GM19328 (cell line): Measurements from ENCODE around the gene NR1H4.
A peak's percentile ranks its signal among the peaks of the same experiment; 100 is the strongest.
"Not testable (repeated sequence)": the region's sequence is repeated elsewhere in the genome, so short reads cannot be mapped to it uniquely, and the experiment has no call there.

ENCODE experiments used
- ATAC-seq: cut with Tn5 transposase; IDR thresholded peaks from one replicate; pipeline ENCODE4 v1.9.1; 2021; ENCODE audit warnings: mild to moderate bottlenecking, moderate library complexity; ENCODE audit not compliant: unreplicated experiment

The NR1H4 gene

DNA sequence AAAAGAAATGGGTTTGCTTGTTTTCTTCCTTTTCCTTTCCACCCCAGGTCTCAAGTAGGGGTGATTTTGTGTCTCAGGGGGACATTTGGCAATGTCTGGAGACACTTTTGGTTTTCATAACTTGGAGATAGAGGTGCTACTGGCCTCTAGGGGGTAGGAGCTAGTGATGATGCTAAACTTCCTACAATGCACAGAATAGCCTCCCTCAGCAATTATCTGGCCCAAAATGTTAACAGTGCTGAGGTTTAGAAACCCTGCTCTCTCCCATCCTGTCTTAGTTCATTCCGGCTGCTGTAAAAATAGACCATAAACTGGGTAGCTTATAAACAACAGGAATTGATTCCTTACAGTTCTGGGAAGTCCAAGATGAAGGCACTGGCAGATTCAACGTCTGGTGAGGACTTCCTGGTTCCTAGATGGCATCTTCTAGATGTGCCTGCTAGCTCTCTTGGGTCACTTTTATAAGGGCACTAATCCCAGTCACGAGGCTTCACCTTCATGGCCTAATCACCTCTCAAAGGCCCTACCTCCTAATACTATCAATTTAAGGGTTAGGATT is 92.4 kb downstream of the NR1H4 start:
- ATAC-seq: no peak

DNA sequence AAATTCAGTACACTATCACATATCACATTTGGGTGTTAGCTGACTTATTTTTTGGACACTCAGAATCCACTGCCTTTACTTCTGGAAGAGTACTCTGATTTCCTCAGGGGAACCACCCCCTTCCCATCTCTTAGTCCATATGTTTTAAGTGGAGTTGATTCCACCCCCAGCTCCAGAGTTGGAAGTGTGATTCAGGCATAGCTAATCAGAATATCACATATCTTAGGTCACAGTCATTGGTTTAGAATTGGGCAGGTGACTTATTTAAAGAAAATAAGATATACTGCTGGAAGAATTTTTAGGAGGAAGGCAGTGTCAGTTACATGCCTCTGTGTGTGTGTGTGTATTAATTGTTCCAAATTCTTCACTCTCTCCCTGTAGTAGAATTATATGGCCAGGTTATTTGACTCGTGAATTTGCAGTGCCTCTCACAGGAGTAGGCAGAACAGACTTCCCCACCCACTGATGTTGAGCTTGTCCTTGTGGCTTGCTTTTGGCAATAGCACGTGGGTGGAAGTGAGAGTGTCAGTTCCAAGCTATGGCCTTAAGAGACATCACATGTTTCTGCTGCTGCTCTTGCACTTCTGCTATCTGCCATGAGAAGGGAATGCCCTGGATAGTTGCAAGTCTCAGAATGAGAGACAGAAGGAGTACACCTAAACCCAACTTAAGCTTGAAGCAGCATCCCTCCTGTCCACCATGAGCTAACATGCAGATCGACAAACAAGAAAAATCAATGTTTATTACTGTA is 93.4 kb downstream of the NR1H4 start:
- ATAC-seq: peak; percentile 95

DNA sequence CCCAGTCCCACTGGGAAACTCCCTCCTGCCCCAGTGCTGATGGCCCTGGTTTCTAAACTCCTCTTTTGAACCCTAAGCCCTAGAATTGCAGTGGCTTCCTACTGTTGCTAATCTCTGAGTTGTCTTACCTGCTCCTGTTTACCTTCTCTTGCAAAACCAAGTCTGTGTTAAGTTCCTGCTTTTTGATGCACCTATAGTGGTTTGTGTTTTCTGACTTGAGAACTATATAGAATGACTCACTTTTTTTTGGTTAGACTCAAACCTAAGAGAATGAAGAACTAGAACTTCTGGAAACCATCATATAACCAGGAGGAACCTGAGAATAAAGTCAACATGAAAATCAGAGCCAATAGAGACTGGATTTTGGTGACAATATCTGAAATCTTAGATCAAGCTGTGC is 94.3 kb downstream of the NR1H4 start:
- ATAC-seq: peak; percentile 21

DNA sequence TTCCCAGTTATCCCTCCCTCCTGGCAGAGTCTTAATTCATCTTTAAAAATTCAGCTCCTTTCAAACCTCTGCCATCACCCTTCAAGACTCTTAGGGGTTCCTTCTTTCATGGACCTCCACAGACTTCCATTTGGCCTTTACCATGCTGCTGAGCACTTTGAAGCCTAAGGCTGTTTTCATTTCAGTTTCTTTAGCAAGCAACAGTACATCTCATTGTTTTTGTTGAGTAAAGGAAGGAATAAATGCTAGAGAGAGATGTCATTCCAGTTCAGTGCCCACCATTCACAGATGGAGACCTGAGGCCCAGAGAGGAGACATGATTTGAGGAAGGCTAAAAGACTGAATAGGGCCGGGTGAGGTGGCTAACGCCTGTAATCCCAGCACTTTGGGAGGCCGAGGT is 98.5 kb downstream of the NR1H4 start:
- ATAC-seq: no peak

DNA sequence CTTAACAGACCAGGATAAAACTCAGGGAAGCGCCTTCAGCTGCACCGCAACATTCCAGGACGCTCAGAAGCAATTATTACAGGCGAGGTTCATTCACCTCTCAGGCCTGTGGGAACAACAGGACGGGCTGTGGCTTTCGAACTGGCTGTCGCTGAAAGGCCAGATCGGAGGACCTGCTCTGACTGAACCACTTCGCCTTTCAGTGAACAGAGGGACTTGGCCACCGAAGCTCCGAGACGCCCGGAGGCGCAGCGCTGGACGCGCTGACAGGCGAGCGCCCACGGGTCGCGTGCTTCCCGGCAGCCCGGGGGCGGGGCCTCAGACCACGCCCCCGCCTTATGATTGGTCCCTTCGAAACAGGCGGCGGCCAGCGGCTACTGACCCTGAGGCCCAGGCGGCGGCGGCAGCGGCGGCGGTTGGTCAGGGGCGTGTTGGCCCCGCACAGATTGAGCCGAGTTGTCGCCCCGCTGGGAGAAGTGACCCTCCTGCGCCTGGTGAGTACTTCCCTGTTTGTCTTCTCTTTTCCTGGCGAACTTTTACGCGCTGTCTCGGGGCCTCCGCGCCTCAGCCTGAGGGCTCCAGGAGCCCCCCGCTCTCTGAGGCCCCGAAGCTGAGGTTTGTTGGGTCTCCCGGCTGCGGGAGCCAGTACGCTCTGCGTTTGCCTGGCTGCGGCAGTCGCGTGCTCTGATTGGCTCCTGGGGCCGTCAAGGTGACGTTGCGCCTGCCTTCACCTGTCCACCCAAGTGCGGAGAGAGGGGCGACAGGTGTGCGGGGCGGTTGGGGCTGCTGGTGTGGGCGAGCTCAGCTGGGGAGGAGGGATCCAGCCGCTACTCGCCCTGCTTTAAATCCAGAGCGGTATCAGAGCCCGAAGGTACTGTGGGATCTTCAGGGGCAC is 99.9 kb downstream of the NR1H4 start, which contains the start of gene GAS2L3:
GAS2L3 (plus strand) TSS at position 393 of the 895 bp plus-strand sequence. CDS start 21,221 bp downstream, outside the sequence.
- peak; percentile 98 for ATAC-seq

DNA sequence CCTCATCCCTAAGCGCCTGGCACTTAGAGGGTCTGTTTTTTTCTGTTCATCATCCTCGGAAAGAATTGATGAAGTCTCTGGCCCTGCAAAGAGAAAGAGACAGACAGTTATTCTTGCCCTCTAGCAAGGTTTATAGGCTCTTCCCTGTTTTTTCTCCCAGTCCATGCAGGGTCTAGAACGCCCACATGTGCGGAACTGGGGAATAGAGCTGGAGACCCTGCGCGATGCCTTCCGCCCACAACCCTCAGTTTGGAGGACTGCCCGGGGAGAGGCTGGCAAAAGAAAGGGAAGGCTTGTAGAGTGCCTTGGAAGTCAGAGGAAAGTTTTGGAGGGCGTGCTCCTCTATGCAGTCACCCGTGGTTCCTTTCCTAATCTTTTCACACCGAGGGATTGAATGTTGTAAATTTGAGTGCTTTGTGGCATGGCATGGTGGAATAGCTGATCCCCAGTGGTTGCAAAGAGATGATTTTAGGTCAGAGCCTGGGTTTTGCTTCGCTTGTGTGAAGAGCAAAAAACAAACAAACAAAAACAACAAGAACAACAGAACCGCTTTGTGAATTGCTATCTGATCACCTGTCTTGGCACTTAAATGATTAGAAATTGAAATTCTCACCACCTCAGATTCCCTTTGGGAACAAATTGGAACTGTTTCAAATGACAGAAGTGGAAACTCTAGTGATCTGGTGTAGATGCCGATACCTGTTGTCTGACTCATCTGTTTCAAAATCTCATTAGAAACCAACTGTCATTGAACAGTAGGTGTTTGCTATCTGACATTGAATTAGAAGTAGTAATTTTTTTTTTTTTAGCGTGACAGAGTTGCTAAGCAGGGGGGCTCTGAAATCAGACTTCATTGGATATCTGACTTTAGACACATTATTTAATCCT is 100.8 kb downstream of the NR1H4 start:
- no peak for ATAC-seq

DNA sequence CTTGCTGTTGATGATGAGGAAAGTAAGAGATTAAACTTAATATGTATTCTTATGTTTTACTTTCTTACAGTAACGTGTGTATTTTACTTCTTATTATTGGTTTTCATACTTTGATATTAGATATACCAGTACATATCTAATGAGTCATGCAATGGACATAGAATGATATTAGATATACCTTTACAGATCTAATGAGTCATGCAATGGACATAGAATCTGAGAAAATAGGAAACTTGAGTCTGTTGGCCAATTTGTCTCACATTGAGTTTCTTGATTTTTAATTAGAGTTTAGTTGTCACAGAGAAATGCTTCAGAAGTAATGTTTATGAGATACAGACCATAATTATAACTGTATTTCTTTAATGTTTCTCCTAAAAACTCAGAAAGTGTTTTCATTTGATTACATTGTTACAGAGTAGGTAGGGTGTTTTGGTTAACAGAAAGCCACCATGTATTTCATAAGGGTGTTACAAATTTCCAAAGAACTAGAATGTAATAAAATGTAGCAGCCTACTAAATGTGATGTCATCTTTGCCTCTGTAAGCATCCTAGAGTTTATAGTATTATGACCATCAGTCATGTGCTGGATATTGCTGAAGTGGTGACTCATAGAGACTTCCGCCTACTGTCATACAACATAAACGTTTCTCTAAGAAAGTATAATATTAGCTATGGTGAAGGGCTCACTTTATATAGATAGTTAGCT is 102.8 kb downstream of the NR1H4 start:
- no peak for ATAC-seq

DNA sequence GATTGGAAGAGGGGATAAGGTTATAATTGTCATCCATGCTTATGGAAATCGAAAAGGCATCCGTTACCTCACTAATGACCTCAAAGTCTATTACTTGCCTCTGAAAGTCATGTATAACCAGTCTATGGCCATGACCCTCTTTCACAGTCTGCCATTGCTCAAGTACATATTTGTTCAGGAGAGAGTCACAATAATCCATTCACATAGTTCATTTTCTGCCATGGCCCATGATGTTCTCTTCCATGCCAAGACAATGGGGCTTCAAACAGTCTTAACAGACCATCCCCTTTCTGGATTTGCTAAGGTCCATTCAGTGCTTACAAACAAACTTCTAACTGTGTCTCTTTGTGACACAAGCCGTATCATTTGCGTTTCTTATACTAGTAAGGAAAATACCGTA is 105.3 kb downstream of the NR1H4 start:
- ATAC-seq: no peak

DNA sequence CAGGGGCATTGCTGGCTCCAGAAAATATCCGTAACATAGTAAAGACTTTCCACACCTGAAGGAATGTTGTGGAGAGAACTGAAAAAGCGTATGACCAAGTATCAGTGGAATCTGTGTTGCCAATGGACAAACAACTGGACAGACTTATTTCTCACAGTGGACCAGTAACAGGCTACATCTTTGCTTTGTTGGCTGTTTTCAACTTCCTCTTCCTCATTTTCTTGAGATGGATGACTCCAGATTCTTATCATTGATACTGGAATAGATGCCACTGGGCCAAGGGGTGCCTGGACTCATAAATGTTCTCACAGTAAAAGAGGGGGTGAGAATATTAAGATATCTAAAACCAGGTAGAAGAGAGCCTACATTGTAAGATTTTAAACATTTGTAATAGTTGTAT is 106.2 kb downstream of the NR1H4 start:
- no peak for ATAC-seq

DNA sequence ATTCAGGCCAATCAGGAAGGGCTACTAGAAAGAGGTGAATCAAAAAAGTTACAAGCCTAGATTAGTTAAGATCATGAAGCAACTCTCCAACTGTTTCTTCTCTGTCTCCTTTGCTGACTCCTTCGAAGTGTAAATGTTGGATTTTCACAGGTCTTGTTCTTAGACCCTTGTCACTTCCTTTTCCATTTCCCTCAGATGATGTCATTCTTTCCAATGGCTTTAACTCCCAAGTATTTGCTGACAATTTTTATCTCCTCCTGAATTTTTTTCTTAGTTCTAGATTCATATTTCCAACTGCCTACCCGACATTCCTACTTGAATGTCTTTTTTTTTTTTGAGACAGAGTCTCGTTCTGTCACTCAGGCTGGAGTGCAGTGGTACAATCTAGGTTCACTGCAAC is 110.6 kb downstream of the NR1H4 start:
- no peak for ATAC-seq

DNA sequence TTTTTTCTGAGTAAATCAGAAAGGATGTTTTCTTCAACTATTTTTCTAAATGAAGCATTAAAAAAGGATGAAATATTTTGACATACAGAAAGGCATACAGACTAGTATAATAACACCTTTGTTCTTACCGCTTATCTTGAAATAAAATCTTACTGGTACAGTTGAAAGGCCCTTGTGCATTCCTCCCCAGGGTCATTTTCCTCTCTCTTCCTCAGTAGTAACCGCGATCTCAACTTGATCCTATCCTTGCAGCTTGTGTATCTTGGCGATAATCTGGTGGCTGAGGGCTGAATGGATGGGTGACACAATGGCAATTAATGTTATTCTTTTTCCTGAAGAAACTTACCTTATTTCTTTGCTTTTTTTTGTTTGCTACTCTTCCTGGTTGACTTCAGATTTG is 118.3 kb downstream of the NR1H4 start:
- ATAC-seq: no peak

DNA sequence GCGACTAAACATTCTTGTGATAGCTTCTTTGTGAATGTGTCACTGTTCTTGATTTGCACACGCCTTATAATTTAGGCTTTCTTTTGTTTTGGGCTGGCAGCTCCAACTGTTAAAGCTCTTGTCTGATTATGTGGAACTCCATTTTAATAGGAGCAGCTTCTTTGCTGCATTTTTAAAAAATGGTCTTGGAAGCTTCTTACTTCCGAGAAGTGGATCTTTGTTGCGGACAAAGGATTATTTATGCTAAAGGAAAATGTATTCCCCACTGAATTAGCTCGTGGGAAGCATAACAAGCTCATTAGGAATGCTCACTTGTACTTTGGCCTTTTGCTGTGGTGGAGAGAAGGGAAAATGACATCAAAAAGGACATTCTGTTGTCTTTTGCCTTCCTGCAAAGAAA is 119.8 kb downstream of the NR1H4 start:
- no peak for ATAC-seq

DNA sequence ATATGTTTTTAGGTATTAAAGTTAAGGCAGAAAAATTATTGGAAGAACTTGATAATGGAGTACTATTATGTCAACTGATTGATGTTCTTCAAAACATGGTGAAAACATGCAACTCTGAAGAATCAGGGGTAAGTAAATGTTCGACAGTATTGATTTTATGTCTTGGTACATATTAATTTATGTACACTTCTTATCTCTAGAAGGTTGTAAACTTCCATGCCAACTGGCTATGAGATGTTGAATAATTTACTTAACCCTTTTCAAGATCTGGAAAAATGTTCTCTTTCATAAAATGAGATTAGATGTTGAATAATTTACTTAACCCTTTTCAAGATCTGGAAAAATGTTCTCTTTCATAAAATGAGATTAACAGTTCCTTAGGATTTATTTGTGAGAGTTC is 128.0 kb downstream of the NR1H4 start:
- ATAC-seq: no peak

DNA sequence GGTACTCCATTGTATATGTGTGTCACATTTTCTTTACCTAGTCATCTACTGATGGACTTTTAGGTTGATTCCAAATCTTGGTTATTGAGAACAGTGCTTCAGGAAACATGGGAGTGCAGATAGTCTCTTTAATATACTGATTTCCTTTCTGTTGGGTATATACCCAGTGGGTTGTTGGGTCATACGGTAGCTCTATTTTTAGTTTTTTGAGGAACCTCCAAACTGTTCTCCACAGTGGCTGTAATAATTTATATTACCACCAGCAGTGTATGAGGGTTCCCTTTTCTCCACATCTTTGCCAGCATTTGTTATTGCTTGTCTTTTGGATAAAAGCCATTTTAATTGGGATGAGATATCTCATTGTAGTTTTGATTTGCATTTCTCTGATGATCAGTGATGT is 129.3 kb downstream of the NR1H4 start:
- ATAC-seq: not testable (repeated sequence)

DNA sequence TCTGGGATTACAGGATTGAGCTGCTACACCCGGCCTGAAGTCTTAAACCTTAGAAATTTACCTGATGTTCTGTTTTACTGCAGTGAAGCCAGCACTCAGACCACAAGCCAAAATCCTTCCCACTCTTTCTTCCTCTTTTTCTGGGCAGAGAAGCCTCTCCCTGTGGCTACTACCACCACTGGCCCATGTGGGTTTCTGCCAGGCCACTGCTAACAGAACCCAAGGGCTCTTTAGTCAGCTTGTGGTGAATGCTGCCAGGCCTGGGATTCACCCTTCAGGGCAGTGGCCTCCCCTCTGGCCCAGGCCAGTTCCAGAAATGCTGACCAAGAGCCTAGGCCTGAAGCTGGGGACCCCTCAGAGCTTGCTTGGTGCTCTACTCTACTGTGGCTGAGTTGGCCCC is 135.1 kb downstream of the NR1H4 start:
- ATAC-seq: no peak

DNA sequence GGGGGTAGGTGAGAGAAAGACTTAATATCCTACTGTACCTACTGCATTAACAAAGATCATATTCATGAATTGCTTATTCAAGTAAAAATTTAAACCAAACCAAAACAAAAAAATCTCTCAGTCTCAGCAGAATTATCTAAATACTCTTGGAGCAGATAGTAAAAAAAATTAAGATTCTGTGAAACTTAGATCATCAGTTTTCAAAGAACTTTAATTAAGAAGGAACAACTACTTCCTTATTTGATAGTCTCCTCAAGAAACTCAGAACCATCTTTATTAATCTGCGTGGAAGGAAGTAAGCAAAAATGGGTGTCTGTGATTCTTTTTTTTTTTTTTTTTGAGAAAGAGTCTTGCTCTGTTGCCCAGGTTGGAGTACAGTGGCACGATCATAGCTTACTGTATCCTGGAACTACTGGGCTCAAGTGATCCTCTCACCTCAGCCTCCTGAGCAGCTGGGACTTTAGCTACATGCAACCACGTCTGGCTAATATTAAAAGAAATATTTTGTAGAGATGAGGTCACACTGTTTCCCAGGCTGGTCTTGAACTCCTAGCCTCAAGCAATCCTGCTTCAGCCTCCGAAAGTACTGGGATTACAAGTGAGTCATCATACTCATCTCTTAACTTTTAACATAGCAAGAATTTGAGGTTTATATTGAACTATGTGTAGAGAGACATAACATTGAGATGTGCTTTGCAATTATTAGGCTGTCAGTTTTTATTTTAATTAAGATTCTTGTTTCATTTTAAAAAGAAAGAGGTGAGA is 137.2 kb downstream of the NR1H4 start:
- no peak for ATAC-seq

DNA sequence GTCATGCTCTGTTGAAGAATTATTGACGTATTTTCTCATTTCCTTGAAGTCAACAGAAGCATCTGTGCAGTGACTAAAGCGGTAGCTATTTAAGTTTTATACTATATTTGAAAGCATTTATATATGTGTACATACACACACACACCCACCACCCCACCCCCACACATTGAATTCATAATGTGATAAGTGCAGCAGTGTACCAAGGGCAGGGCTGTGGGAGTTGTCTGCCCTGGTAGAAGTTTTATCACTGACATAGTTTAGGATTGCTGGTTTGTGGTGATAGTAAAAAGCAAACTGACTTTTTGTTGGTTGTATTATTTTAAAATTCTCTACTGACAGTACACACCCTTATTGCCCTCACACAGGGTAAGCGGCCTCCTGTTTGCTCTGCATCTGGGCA is 138.9 kb downstream of the NR1H4 start:
- no peak for ATAC-seq
